HCT116 (cell line): ENCODE results near the gene ANKS1A. TPM values are rescaled to one million over a fixed set of nuclear protein-coding genes. Genes with fewer than 3 reads are reported as not detected.

Experiments used
- ATAC-seq: fragments of 200-7000 bp; cut with Tn5 transposase; 2 replicates; pipeline ENCODE4 v1.9.1; 2020; ENCODE audit warnings: mild to moderate bottlenecking, moderate library complexity
- BruUV-seq: library from RNA; stranded (reverse); fragments of 400-500 nt; replicated peaks from 2 replicates; lab custom pipeline; 2021; lab: Mats Ljungman, UMichigan
- CTCF ChIA-PET: fragments of 300-600 bp; sonication (Branson Sonifier 250); formaldehyde crosslinking; loops from one replicate; lab custom pipeline; 2021; ENCODE audit warnings: antibody characterized with exemption; lab: Charles Lee
- POLR2A ChIA-PET: fragments of 300-600, 350-600 bp; sonication (Branson Sonifier 250); formaldehyde crosslinking; loops from one replicate; lab custom pipeline; 2021; ENCODE audit warnings: antibody characterized with exemption; lab: Charles Lee
- RAD21 ChIA-PET, 2 experiments: fragments of 300-600 bp; sonication (Branson Sonifier 250); formaldehyde crosslinking; loops; one replicate each; lab custom pipeline; 2023; ENCODE audit warnings: low total read pairs in 2 of 2; ENCODE audit not compliant: uncharacterized antibody in 2 of 2, unreplicated experiment in 2 of 2, low non-redundant PET in 1 of 2; lab: Charles Lee
- DNase-seq: peaks from one replicate; pipeline ENCODE4 v3.0.0-alpha.2; 2010; ENCODE audit warnings: low read depth, low spot score
- H2AFZ ChIP-seq: fragments of 200-600 bp; shearing (Covaris generic), sonication (generic); 2 replicates; pipeline ENCODE4 v1.6.1; 2017; ENCODE audit warnings: low read depth, mixed run types, mixed read lengths, antibody characterized with exemption, low read length; ENCODE audit not compliant: poor library complexity, severe bottlenecking
- H3K27ac ChIP-seq: 2 replicates; pipeline ENCODE4 v1.5.1; 2012; ENCODE audit warnings: low read depth, low read length
- H3K27me3 ChIP-seq: fragments of 200-600 bp; sonication (generic); 2 replicates; pipeline ENCODE4 v1.6.1; 2016; ENCODE audit warnings: mixed run types, low read length, mixed read lengths; ENCODE audit not compliant: insufficient read depth
- H3K36me3 ChIP-seq, 2 experiments: fragments of 200-500 bp in 1 of 2; fragments of 200-600 bp in 1 of 2; sonication (Bioruptor generic) in 1 of 2; sonication (generic) in 1 of 2; 2 replicates each; pipeline versions ENCODE4 v1.5.1 to v1.6.1; 2014 to 2016; ENCODE audit warnings: low read length in 2 of 2, inconsistent platforms in 1 of 2, mixed read lengths in 1 of 2, mixed run types in 1 of 2; ENCODE audit not compliant: insufficient read depth in 2 of 2, control insufficient read depth in 1 of 2
- H3K4me1 ChIP-seq, 2 experiments: fragments of 200-600 bp in 1 of 2; sonication (generic) in 1 of 2; 2 replicates each; pipeline versions ENCODE4 v1.5.1 to v1.6.1; 2012 to 2017; ENCODE audit warnings: low read length in 2 of 2, inconsistent platforms in 1 of 2, mild to moderate bottlenecking in 1 of 2, mixed read lengths in 1 of 2, mixed run types in 1 of 2, moderate library complexity in 1 of 2; ENCODE audit not compliant: insufficient read depth in 2 of 2, control insufficient read depth in 1 of 2
- H3K4me2 ChIP-seq: fragments of 200-600 bp; sonication (generic); 2 replicates; pipeline ENCODE4 v1.6.1; 2017; ENCODE audit warnings: mixed run types, low read length, mixed read lengths
- H3K4me3 ChIP-seq, 2 experiments: fragments of 200-600 bp in 1 of 2; sonication (generic) in 1 of 2; replicated peaks in 1 of 2; 2 replicates each; pipeline ENCODE4 v1.5.1; 2011 to 2016; ENCODE audit warnings: low read length in 2 of 2, control low read depth in 1 of 2, low read depth in 1 of 2, mild to moderate bottlenecking in 1 of 2, mixed read lengths in 1 of 2, mixed run types in 1 of 2
- H3K79me2 ChIP-seq: fragments of 200-600 bp; sonication (generic); 2 replicates; pipeline ENCODE4 v1.6.1; 2017; ENCODE audit warnings: mild to moderate bottlenecking, mixed run types, low read length, moderate library complexity, mixed read lengths; ENCODE audit not compliant: insufficient read depth
- H3K9ac ChIP-seq: fragments of 200-600 bp; sonication (generic); 2 replicates; pipeline ENCODE4 v1.6.1; 2016; ENCODE audit warnings: low read length, mixed read lengths
- H3K9me2 ChIP-seq: fragments of 200-600 bp; sonication (generic), shearing (Covaris generic); 2 replicates; pipeline ENCODE4 v1.6.1; 2017; ENCODE audit warnings: mixed run types, mild to moderate bottlenecking, moderate library complexity; ENCODE audit not compliant: insufficient read depth
- H3K9me3 ChIP-seq, 2 experiments: fragments of 200-500 bp in 1 of 2; fragments of 200-600 bp in 1 of 2; sonication (Bioruptor generic) in 1 of 2; sonication (generic) in 1 of 2; 2 replicates each; pipeline ENCODE4 v1.6.1; 2014 to 2017; ENCODE audit warnings: low read length in 2 of 2, mixed read lengths in 2 of 2, inconsistent platforms in 1 of 2, low read depth in 1 of 2, mild to moderate bottlenecking in 1 of 2, mixed run types in 1 of 2, moderate library complexity in 1 of 2; ENCODE audit not compliant: control insufficient read depth in 1 of 2, insufficient read depth in 1 of 2
- H4K20me1 ChIP-seq: fragments of 200-600 bp; sonication (generic), shearing (Covaris generic); 2 replicates; pipeline ENCODE4 v1.6.1; 2017; ENCODE audit warnings: mixed run types, mild to moderate bottlenecking, moderate library complexity; ENCODE audit not compliant: insufficient read depth
- ATF3 ChIP-seq: IDR thresholded peaks from 2 replicates; pipeline ENCODE4 v1.6.1; 2012
- CBX3 ChIP-seq: IDR thresholded peaks from 2 replicates; pipeline ENCODE4 v1.6.1; 2012; ENCODE audit warnings: low read depth
- CEBPB ChIP-seq: IDR thresholded peaks from 2 replicates; pipeline ENCODE4 v1.6.1; 2012; ENCODE audit warnings: low read depth
- EGR1 ChIP-seq: IDR thresholded peaks from 2 replicates; pipeline ENCODE4 v1.6.1; 2012; ENCODE audit warnings: low read depth
- EZH2phosphoT487 ChIP-seq: fragments of 200-600 bp; IDR thresholded peaks from 2 replicates; pipeline ENCODE4 v1.6.1; 2018; ENCODE audit warnings: antibody characterized with exemption, borderline replicate concordance
- FOSL1 ChIP-seq: IDR thresholded peaks from 2 replicates; pipeline ENCODE4 v1.6.1; 2012; ENCODE audit warnings: low read depth
- JUND ChIP-seq: IDR thresholded peaks from 2 replicates; pipeline ENCODE4 v1.6.1; 2012
- MAX ChIP-seq: IDR thresholded peaks from 2 replicates; pipeline ENCODE4 v1.6.1; 2012
- POLR2AphosphoS5 ChIP-seq: IDR thresholded peaks from 2 replicates; pipeline ENCODE4 v1.6.1; 2011; ENCODE audit warnings: mild to moderate bottlenecking, low read depth, low read length, moderate library complexity
- RAD21 ChIP-seq: IDR thresholded peaks from 2 replicates; pipeline ENCODE4 v1.6.1; 2012; ENCODE audit warnings: low read depth, mild to moderate bottlenecking
- REST ChIP-seq: IDR thresholded peaks from 2 replicates; pipeline ENCODE4 v1.6.1; 2012; ENCODE audit warnings: low read depth
- SP1 ChIP-seq: IDR thresholded peaks from 2 replicates; pipeline ENCODE4 v1.6.1; 2012; ENCODE audit warnings: low read depth
- SRF ChIP-seq: IDR thresholded peaks from 2 replicates; pipeline ENCODE4 v1.6.1; 2012; ENCODE audit warnings: low read depth
- TCF7L2 ChIP-seq: IDR thresholded peaks from 2 replicates; pipeline ENCODE4 v1.7.0; 2011; ENCODE audit warnings: borderline replicate concordance, inconsistent platforms; ENCODE audit not compliant: insufficient read depth, insufficient read length; ENCODE audit errors: extremely low read depth
- ZFX ChIP-seq: fragments of 450-650 bp; IDR thresholded peaks from 2 replicates; pipeline ENCODE4 v1.6.1; 2017
- ZNF274 ChIP-seq: fragments of 200-500 bp; sonication (Bioruptor generic); IDR thresholded peaks from 2 replicates; pipeline ENCODE4 v1.6.1; 2014; ENCODE audit warnings: mild to moderate bottlenecking, low read depth, low read length, inconsistent platforms
- intact Hi-C: fragments of 100-400 bp; cut with micrococcal nuclease; formaldehyde crosslinking; loops from 2 replicates; pipeline ENCODE4 v1.10.0; 2022
- total RNA-seq: library from RNA; stranded (reverse); gene quantifications from one replicate; pipeline ENCODE4 v1.2.1, GENCODE V29; 2021; ENCODE audit not compliant: unreplicated experiment

The ANKS1A gene
- total RNA-seq, 1 experiment from 2014 or later, result 20.6 TPM

- CTCF ChIA-PET, result no interaction called here
- Histone ChIP-seq H3K9me2 (0 out of 2 replicates have a peak, but pooled peaks cover 5% of the 10 kb centered on the region), H3K4me1 (peaks cover 0 to 9% of the 10 kb centered on the region in 2 experiments; a peak in 1 of 4 replicates), H3K79me2 (no peaks in the 10 kb centered on the region), H3K36me3 (no peaks in the 10 kb centered on the region), H3K27ac (no peak overlapping the region), H3K27me3 (no peaks in the 10 kb centered on the region), H3K4me2 (no peak overlapping the region), H4K20me1 (no peaks in the 10 kb centered on the region; the same call in 1 of the 2 replicates), H2AFZ (no peak overlapping the region), H3K9me3 (no peaks in the 10 kb centered on the region), H3K9ac (no peak overlapping the region), H3K4me3 (no peak overlapping the region)
- intact Hi-C loops, result no loop called here
- POLR2A ChIA-PET, result no interaction called here
- no peak for ATAC-seq
- no peak for TF ChIP-seq SP1
- no peak for TF ChIP-seq CEBPB
- TF ChIP-seq RAD21, result no peak
- TF ChIP-seq TCF7L2, result no peak
- TF ChIP-seq CBX3, result no peak
- TF ChIP-seq EZH2phosphoT487, result no peak
- TF ChIP-seq MAX, result no peak
- TF ChIP-seq REST, result no peak
- TF ChIP-seq POLR2AphosphoS5, result no peak
- TF ChIP-seq EGR1, result no peak
- no peak for TF ChIP-seq SRF
- TF ChIP-seq ATF3, result no peak
- no peak for TF ChIP-seq JUND
- TF ChIP-seq ZFX, result no peak
- no peak for TF ChIP-seq FOSL1
- no peak for TF ChIP-seq ZNF274
- BruUV-seq, result no TSS peak
- no peak for DNase-seq
- RAD21 ChIA-PET, result no interaction called here
These were observed 122.3 kb downstream of the ANKS1A start for GRCh38 chr6:35011096-35012041.
